ENCODE data around the gene COL5A1. TPM values are rescaled to one million over a fixed set of nuclear protein-coding genes. Genes with fewer than 3 reads are reported as not detected.

The COL5A1 gene
- total and polyA plus RNA-seq, 2 experiments from 2014 or later: 2.5 to 13.1 TPM

- TF ChIP-seq EZH2 (IDR thresholded peaks at IDR 0.05; ENCODE audit: low read depth, unreplicated experiment) (no peak), EZH2phosphoT487 (IDR thresholded peaks at IDR 0.05; ENCODE audit: unreplicated experiment) (no peak), ETS1 (IDR thresholded peaks at IDR 0.05) (no peak), STAT1 (IDR thresholded peaks at IDR 0.05; ENCODE audit: unreplicated experiment) (no peak)
- no peak overlapping the region for H3K4me3 ChIP-seq
Measured at GRCh38 chr9:134726722-134727034, 85.1 kb downstream of the COL5A1 start.

GRCh38 chr9:134728021-134728795 is 86.6 kb downstream of the COL5A1 start:
- no peak overlapping the region for H2AFZ ChIP-seq
- Mint-ChIP-seq H3K4me1 (peaks cover 3% of the 10 kb centered on the region; the same call in 1 of the 3 replicates), H3K36me3 (ENCODE audit: low read depth) (peaks cover 6% of the 10 kb centered on the region; the same call in 2 of the 3 replicates), H3K27ac (no peak overlapping the region), H3K9me3 (peaks cover 8% of the 10 kb centered on the region; the same call in 2 of the 3 replicates), H3K4me3 (no peak overlapping the region), H3K27me3 (ENCODE audit: insufficient read depth, low read depth, poor library complexity) (peaks cover 7% of the 10 kb centered on the region)
- H3F3A ChIP-seq (replicated peaks; ENCODE audit: low read depth): no peaks in the 10 kb centered on the region
- no peak overlapping the region for H3K4me2 ChIP-seq
- DNase-seq (ENCODE audit: low spot score) (no peak), ATAC-seq (no peak)
- H3K9me2 ChIP-seq (ENCODE audit: insufficient read depth): no peaks in the 10 kb centered on the region
- H3K36me3 ChIP-seq (ENCODE audit: insufficient read depth): no peaks in the 10 kb centered on the region; the same call in 1 of the 2 replicates
- no peaks in the 10 kb centered on the region for H4K20me1 ChIP-seq (replicated peaks; ENCODE audit: insufficient read depth)
- no peak for TF ChIP-seq EZH2phosphoT487 (IDR thresholded peaks at IDR 0.05; ENCODE audit: unreplicated experiment)
- no peak for TF ChIP-seq ZNF114 (CRISPR knock-in tag; IDR thresholded peaks at IDR 0.05)
- no peak for TF ChIP-seq CTCF (conservative IDR thresholded peaks at IDR 0.05; ENCODE audit: low read depth in 2 of 2)
- no peak for TF ChIP-seq POLR2AphosphoS5 (IDR thresholded peaks at IDR 0.05; ENCODE audit: low read depth)
- no peak for TF ChIP-seq STAT1 (IDR thresholded peaks at IDR 0.05; ENCODE audit: unreplicated experiment)
- no peak for TF ChIP-seq ZNF331 (CRISPR knock-in tag; IDR thresholded peaks at IDR 0.05; ENCODE audit: low read depth)
- no peak for TF ChIP-seq JUNB (IDR thresholded peaks at IDR 0.05; ENCODE audit: unreplicated experiment)
- TF ChIP-seq REST (IDR thresholded peaks at IDR 0.05; ENCODE audit: unreplicated experiment): no peak
- TF ChIP-seq ETS1 (IDR thresholded peaks at IDR 0.05): no peak
- TF ChIP-seq CREB1 (CRISPR knock-in tag; IDR thresholded peaks at IDR 0.05; ENCODE audit: low read depth): no peak
- no peak for TF ChIP-seq NANOG (IDR thresholded peaks at IDR 0.05; ENCODE audit: borderline replicate concordance)
- no peak for TF ChIP-seq EZH2 (IDR thresholded peaks at IDR 0.05; ENCODE audit: low read depth, unreplicated experiment)
- no peaks in the 10 kb centered on the region for H3K27me3 ChIP-seq (ENCODE audit: insufficient read depth)
- no peaks in the 10 kb centered on the region for H3K79me2 ChIP-seq (replicated peaks; ENCODE audit: insufficient read depth)
- no peak overlapping the region for H3K27ac ChIP-seq (ENCODE audit: low read depth)
- no peaks in the 10 kb centered on the region for H3K4me1 ChIP-seq (ENCODE audit: insufficient read depth)
- no peak overlapping the region for H3K4me3 ChIP-seq

More at GRCh38 chr9:134726722-134727034, 85.1 kb downstream of the COL5A1 start:
- Histone ChIP-seq H3K27me3 (ENCODE audit: insufficient read depth) (no peaks in the 10 kb centered on the region), H3K79me2 (replicated peaks; ENCODE audit: insufficient read depth) (no peaks in the 10 kb centered on the region), H3K36me3 (ENCODE audit: insufficient read depth) (no peaks in the 10 kb centered on the region; the same call in 1 of the 2 replicates), H3K27ac (ENCODE audit: low read depth) (no peak overlapping the region), H3K4me1 (ENCODE audit: insufficient read depth) (no peaks in the 10 kb centered on the region), H3K4me2 (no peak overlapping the region), H3K9me2 (ENCODE audit: insufficient read depth) (no peaks in the 10 kb centered on the region), H4K20me1 (replicated peaks; ENCODE audit: insufficient read depth) (no peaks in the 10 kb centered on the region), H3F3A (replicated peaks; ENCODE audit: low read depth) (no peaks in the 10 kb centered on the region), H2AFZ (no peak overlapping the region)
- H3K36me3 Mint-ChIP-seq (ENCODE audit: low read depth): peaks cover 4% of the 10 kb centered on the region; the same call in 2 of the 3 replicates
- peaks cover 8% of the 10 kb centered on the region; the same call in 2 of the 3 replicates for H3K9me3 Mint-ChIP-seq
- DNase-seq (ENCODE audit: low spot score) (no peak), ATAC-seq (no peak)
- H3K4me1 Mint-ChIP-seq: peaks cover 3% of the 10 kb centered on the region; the same call in 1 of the 3 replicates
- no peak overlapping the region for H3K27ac Mint-ChIP-seq
- peaks cover 7% of the 10 kb centered on the region for H3K27me3 Mint-ChIP-seq (ENCODE audit: insufficient read depth, low read depth, poor library complexity)
- no peak overlapping the region for H3K4me3 Mint-ChIP-seq

Data from GM23338 (cell line).